GM21737 (cell line): ENCODE data around the gene ZFYVE27.

ENCODE experiments used
- ATAC-seq: cut with Tn5 transposase; IDR thresholded peaks from one replicate; pipeline ENCODE4 v1.9.1; 2021; ENCODE audit warnings: mild to moderate bottlenecking, moderate library complexity; ENCODE audit not compliant: unreplicated experiment

The ZFYVE27 gene

DNA sequence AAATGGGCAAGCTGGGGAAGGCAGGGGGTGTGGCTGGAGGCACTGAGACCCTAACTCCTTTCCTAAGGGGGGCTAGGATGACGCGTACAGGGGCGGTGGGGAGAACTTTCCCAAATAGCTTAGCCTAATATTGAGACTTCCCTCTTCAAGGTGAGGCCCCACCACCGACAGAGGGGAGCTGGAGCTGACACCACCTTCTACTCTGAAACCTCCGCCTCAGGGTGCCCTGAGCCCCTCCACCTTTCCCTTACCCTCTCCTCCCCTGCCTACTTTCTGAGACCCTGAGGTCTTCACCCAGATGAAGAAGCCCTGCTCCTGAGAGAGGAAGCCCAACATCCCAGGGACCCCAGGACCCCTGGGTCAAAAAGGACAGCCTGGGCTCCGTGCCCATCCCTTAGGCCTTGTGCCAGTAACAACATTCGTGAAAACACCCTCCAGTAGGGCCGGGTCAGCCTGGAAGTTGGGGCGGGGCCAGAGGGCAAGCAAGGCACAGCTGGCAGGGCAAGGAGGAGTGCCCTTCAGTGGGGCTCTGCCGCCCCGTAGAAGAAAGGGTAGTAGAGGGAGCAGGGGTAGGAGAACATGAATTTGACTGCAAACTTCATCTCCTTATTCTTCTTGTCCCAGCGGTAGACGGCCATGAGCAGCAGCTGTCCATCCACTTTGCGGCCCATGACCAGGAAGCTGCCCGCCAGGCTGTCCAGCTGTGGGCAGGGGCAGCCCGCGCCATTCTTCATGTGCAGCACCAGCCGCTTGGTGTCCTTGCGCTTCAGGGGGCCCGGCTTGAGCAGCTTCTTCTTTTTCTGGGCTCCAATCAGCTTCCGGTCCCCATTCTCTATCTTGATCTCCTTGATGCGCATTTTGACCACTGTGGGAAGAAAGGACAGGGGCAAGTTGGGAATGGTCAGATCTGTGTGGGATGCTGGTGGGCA, 30.3 kb downstream of the ZFYVE27 start:
- no peak for ATAC-seq

GRCh38 chr10:97768322-97769315, 31.7 kb downstream of the ZFYVE27 start:
- no peak for ATAC-seq

DNA sequence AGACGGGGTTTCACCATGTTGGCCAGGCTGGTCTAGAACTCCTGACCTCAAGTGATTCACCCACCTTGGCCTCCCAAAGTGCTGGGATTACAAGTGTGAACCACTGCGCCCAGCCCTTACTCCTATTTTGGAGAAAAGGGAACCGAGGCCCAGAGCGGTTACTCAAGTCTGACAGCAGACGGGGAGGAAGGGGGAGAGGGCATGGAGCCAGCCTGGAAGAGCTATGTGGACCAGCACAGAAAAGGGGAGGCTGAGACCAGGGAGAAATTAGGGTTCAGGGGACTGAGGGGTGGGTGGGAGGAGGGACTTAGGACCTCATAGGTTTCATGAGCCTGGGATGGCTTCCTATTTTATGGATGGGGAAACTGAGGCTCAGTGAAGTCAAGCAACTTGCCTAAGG, 33.3 kb downstream of the ZFYVE27 start:
- ATAC-seq: no peak

- ATAC-seq: no peak
These were observed 34.3 kb downstream of the ZFYVE27 start for GRCh38 chr10:97771055-97771891.

DNA sequence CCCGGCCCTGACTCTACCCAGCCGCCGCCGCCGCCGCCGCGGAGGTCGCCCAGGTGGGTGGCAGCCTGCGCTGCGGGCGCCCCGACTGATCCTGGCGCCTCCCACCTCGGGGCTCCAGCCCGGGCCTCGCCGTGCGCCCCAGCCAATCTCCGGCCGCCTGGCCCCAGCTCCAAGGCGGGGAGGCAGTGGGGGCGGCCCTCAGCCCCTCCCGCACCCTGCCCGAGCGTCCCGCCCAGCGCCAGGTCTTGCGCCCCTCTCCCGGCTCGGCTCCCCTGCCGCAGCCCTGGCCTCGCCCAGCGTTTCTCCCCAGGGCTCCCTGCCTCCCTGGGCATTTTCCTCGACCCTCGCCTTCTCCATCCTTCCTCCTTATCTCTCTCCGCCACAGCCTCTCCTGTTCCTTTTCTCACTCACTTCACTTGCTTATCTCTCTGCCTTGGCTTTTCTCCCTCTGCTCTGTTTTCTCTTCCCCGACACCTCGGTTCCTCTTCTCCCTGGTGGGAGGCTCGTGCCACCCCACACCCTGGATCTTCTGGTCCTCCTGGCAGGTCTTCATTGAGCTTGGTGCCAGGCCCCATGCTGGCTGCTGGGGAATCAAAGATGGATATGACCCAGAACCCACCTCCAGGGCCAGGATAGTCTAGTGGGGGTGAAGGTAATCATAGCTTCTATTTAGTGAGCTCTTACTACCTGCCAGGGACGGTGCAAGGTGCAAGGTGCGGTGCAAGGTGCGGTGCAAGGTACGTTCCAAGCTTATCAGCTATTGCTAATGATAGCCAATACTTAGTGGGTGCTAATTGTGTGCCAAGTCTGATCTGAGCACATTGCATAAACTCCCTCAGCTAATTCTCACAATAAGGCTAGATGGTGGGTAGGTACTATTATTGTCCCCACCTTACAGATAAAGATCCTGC, 35.2 kb downstream of the ZFYVE27 start, which contains the start of gene SFRP5:
TSS of gene SFRP5 (minus strand) at position 87 of the 911 bp plus-strand sequence. CDS start 166 bp downstream, outside the sequence.
- ATAC-seq: no peak

GRCh38 chr10:97773096-97773495, 36.2 kb downstream of the ZFYVE27 start:
- no peak for ATAC-seq

DNA sequence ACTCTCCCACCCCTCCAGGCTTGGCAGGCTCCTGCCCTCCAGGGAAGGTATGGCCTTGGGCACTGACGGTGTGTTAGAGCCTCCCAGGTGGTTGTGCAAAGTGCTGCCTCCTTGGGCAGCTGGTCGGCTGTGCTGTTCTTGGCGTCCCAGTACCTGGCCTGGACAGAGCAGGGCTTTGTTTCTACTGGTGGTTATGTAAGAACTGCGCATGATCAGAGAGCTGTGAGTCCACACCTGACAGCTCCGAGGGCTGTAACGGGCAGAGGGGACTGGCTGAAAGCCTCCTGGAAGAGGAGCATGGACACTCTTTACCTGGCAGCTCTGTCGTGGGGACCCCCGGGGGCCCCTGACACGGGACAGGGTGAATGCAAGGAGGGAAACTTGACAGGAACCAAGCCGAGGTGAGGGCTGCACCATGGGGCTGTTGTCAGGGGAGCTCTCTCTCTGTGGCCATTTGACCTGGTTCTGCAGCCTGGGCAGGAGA, 37.9 kb downstream of the ZFYVE27 start:
- no peak for ATAC-seq

DNA sequence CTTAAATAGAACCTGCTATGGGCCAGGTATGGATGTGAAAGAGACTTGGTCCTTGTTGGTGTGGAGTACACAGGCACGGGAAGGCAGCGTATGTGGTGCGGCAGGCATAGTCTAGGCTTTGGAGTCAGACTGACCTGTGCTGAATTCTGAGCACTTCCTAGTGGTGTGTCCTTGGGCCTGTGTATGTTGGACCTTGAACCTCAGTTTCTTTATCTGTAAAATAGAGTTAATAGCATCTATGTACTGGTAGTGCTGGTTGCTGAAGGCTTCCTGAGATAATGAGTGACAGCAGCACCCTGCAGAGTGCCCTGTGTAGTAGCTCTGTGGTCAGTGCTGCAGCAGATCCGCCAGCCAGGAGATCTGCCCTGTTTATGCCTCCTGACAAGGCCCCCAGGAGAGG, 40.2 kb downstream of the ZFYVE27 start:
- no peak for ATAC-seq

DNA sequence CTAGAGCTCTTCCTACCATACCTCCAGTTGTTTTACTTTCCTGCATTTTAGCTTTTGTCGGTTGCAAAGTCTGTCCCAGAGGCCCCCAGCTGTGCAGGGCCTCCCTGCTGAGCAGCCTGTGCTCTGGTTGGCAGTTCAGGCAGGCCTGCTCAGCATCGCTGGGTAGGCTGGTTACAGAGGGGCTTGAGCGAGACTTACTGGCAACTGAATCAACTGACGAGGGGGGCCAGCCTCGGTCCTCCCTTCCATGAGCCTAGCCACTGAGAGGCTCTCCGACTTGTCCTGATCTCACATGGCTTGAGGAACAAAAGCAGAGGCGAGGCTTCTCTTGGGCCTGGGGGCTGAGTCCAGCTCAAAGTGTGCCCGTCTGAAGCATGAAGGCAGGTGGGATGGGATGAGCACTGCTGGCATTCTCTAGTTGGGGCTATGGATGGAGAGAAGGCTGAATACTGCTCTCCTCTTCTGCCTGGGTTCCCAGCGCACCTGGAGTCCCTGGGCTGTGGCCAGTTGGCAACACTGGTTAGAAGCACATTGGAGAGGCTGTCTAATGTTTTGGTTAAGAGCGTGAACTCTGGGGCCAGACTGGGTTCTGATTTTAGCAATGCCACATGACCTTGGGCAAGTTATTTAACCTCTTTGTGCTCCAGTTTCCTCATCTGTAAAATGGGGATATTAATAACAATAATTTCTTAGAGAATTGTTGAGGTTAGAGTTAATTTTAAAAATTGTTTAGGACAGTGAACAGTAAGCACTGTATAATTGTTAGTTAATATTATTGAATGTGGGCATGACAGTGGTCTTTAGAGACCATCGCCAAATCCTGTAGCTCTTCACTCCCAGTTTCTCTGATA, 41.7 kb downstream of the ZFYVE27 start:
- no peak for ATAC-seq

DNA sequence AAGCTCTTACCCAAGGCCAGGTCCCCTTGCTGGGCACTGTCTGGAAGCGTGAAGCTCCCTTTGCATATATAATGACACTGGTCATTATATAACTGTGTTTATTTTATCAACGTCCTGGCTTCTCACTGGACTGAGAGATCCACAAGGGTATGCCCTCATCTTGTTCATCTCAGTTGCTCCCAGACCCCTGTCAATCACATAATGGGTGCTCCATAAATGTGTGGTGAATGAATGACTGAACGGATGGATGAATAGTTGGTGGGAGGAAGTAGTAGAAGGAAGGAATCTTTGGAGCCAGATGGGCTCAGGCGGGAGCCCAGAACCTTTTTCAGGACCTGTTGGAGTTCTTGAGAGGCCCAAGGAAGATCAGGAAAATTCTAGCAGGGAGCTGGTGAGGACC, 42.6 kb downstream of the ZFYVE27 start:
- ATAC-seq: no peak

GRCh38 chr10:97779975-97780374, 43.0 kb downstream of the ZFYVE27 start:
- ATAC-seq: no peak

- no peak for ATAC-seq
These were observed 44.1 kb downstream of the ZFYVE27 start for GRCh38 chr10:97780841-97781617.

DNA sequence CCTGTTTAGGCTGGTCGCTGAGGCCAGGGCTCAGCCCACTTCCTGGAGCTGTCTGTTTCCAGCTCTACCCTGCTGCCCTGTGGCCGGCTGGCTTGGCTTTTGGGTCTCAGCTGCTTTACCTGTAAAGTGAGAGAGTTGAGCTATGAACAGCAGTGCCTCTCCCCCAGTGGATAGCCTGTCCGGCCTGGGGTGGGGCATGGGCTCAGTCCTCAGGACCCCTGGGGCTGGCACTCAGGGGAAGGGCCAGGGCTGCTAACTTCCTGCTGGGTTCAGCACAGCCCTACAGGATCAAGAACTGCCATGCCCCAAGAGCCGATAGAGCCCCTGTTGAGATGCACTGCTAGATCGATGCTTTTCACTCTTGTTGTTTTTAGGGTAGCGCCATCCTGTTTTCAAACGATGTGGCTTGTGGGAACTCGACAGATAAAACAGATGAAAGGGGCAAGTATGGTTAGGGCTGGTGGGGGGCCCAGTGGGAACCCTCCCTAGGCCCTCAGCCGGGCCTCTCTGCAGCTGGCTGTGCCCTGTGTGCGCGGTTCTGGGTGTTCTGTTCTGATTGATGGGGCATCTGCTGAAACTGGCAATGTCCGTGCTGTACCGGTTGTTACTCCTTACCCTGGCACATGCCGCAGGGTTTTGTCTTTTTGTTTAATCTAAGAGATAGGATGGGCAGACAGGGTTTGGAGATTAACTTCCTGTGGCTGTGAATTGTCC, 44.8 kb downstream of the ZFYVE27 start:
- no peak for ATAC-seq

DNA sequence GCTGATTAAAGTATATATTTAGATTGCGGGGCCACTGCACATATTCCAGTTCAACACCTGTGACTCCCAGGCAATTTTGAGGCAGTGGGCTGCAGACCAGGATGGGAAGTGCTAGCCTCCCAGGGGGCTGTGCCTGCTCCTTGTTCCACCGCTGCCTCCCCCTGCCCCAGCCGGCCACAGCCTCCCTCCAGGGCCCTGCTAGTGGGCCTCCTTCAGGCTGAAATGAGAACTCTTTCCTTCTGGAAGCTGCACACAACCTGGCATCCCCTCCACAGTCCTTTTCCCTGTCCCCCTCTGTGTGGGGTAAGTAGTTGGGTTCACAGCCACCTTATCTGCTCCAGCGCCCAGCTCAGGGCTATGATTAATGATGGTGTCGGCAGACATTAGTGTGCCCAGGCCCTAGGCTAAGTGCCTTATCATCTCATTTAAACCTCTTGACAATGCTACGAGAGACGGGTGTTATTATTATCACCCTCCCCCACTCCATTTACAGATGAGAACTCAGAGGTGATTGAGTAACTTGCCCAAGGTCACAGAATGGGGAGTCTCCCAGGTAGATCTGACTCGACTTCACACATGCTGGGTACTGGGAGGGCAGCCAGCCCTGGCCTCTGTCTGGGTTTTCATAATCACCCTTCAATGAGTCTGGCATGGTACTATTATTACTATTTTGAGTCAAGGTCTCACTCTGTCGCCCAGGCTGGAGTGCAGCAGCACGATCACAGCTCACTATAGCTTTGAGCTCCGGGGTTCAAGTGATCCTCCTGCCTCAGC, 45.7 kb downstream of the ZFYVE27 start:
- no peak for ATAC-seq

- ATAC-seq: no peak
These were observed 47.4 kb downstream of the ZFYVE27 start for GRCh38 chr10:97784200-97784810.

GRCh38 chr10:97785231-97785630, 48.3 kb downstream of the ZFYVE27 start:
- ATAC-seq: no peak
